Liver (tissue), 1 donor: Measurements from ENCODE around the gene CORO7.

Experiments used
- REST ChIP-seq: IDR thresholded peaks from 2 replicates; pipeline ENCODE4 v1.6.1; 2016; ENCODE audit warnings: antibody characterized with exemption, mild to moderate bottlenecking
- YY1 ChIP-seq: IDR thresholded peaks from 2 replicates; pipeline ENCODE4 v1.6.1; 2016; ENCODE audit warnings: antibody characterized with exemption, mild to moderate bottlenecking
- TF ChIP-seq, protein P1 (sequence below): IDR thresholded peaks from 2 replicates; pipeline ENCODE4 v1.6.1; 2016; ENCODE audit warnings: antibody characterized with exemption

GRCh38 chr16:4337540-4338088, 78.8 kb downstream of the CORO7 start:
- TF ChIP-seq YY1 = no peak
- TF ChIP-seq, protein P1, sequence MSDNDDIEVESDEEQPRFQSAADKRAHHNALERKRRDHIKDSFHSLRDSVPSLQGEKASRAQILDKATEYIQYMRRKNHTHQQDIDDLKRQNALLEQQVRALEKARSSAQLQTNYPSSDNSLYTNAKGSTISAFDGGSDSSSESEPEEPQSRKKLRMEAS = no peak
- no peak for TF ChIP-seq REST
